Smooth muscle cell (in vitro differentiated cells): ENCODE measurements around the gene FNDC1. TPM values are rescaled to one million over a fixed set of nuclear protein-coding genes. Genes with fewer than 3 reads are reported as not detected.

Experiments
- DNase-seq: peaks from one replicate; lab custom pipeline; 2025; ENCODE audit not compliant: unreplicated experiment; lab: John Stamatoyannopoulos, UW
- H2AFZ ChIP-seq: fragments of 200-600 bp; sonication (generic); 2 replicates; pipeline ENCODE4 v1.6.0; 2016; ENCODE audit warnings: antibody characterized with exemption, low read depth, mild to moderate bottlenecking
- H3F3A ChIP-seq: fragments of 200-600 bp; sonication (generic); 2 replicates; pipeline ENCODE4 v1.6.0; 2017; ENCODE audit warnings: antibody characterized with exemption, low read depth
- H3K27ac ChIP-seq: fragments of 200-600 bp; sonication (generic); 2 replicates; pipeline ENCODE4 v1.5.1; 2016; ENCODE audit warnings: low read depth, mild to moderate bottlenecking
- H3K27me3 ChIP-seq: fragments of 200-600 bp; sonication (generic); 2 replicates; pipeline ENCODE4 v1.6.1; 2016; ENCODE audit warnings: low read depth, mild to moderate bottlenecking
- H3K36me3 ChIP-seq: fragments of 200-600 bp; sonication (generic); 2 replicates; pipeline ENCODE4 v1.5.1; 2016; ENCODE audit warnings: low read depth
- H3K4me1 ChIP-seq: fragments of 200-600 bp; sonication (generic); 2 replicates; pipeline ENCODE4 v1.5.1; 2016; ENCODE audit warnings: low read depth
- H3K4me2 ChIP-seq: fragments of 200-600 bp; sonication (generic); 2 replicates; pipeline ENCODE4 v1.6.0; 2016; ENCODE audit warnings: mild to moderate bottlenecking
- H3K4me3 ChIP-seq: fragments of 200-600 bp; sonication (generic); 2 replicates; pipeline ENCODE4 v1.5.1; 2016; ENCODE audit warnings: mild to moderate bottlenecking
- H3K79me2 ChIP-seq: fragments of 200-600 bp; sonication (generic); 2 replicates; pipeline ENCODE4 v1.6.0; 2016; ENCODE audit warnings: low read depth, mild to moderate bottlenecking
- H3K9ac ChIP-seq: fragments of 200-600 bp; sonication (generic); 2 replicates; pipeline ENCODE4 v1.6.0; 2016; ENCODE audit warnings: low read depth
- H3K9me3 ChIP-seq: fragments of 200-600 bp; sonication (generic); replicated peaks from 2 replicates; pipeline ENCODE4 v1.5.1; 2016; ENCODE audit warnings: low read depth
- H4K20me1 ChIP-seq: fragments of 200-600 bp; sonication (generic); 2 replicates; pipeline ENCODE4 v1.6.0; 2016; ENCODE audit warnings: low read depth
- CTCF ChIP-seq: fragments of 200-600 bp; sonication (generic); IDR thresholded peaks from 2 replicates; pipeline ENCODE4 v1.5.1; 2017; ENCODE audit warnings: borderline replicate concordance, mild to moderate bottlenecking, antibody characterized with exemption; ENCODE audit not compliant: insufficient read depth, poor library complexity, severe bottlenecking
- WGBS: methylation state at CpG from one replicate; pipeline ENCODE4 v1.1.7; 2016; ENCODE audit warnings: low lambda C conversion rate; 5-methylcytosine and 5-hydroxymethylcytosine counted together
- polyA plus RNA-seq: library from polyadenylated mRNA; unstranded; fragments of >200 nt; fragmentation: Nextera tagmentation; extraction: Ambion mirVana; gene quantifications from 2 replicates; pipeline ENCODE4 v1.2.1, GENCODE V29; 2016
- total RNA-seq: library from RNA; depleted of rRNA; stranded (reverse); fragments of >200 nt; gene quantifications from 2 replicates; pipeline ENCODE4 v1.2.3, GENCODE V29; 2014

FNDC1 gene
- total and polyA plus RNA-seq, 2 experiments from 2014 or later: 0.39 TPM; not detected in 1

- no peaks in the 10 kb centered on the region for H4K20me1 ChIP-seq
- H3K4me3 ChIP-seq: no peak overlapping the region
- no peak for TF ChIP-seq CTCF
- no peaks in the 10 kb centered on the region for H3K4me1 ChIP-seq
- 48% methylated on average over 4 of the region's 4 CpGs for WGBS
- H3K9me3 ChIP-seq: no peaks in the 10 kb centered on the region
- no peak overlapping the region for H2AFZ ChIP-seq
- no peaks in the 10 kb centered on the region for H3K27me3 ChIP-seq
- H3K9ac ChIP-seq: no peak overlapping the region
- H3F3A ChIP-seq: no peaks in the 10 kb centered on the region
- no peaks in the 10 kb centered on the region for H3K36me3 ChIP-seq
- DNase-seq: no peak
- no peaks in the 10 kb centered on the region for H3K79me2 ChIP-seq
- H3K4me2 ChIP-seq: no peak overlapping the region
- no peak overlapping the region for H3K27ac ChIP-seq
Measured at GRCh38 chr6:159267165-159267564, 98.0 kb downstream of the FNDC1 start.

- no peaks in the 10 kb centered on the region for H3K4me1 ChIP-seq
- TF ChIP-seq CTCF: no peak
- H3K27me3 ChIP-seq: no peaks in the 10 kb centered on the region
- H3K27ac ChIP-seq: no peak overlapping the region
- H3K9ac ChIP-seq: no peak overlapping the region
- H3K4me2 ChIP-seq: no peak overlapping the region
- H3K4me3 ChIP-seq: no peak overlapping the region
- DNase-seq: no peak
- no peaks in the 10 kb centered on the region for H3K9me3 ChIP-seq
- WGBS: 74% methylated on average over 1 of the region's 1 CpG
- no peak overlapping the region for H2AFZ ChIP-seq
- H3K79me2 ChIP-seq: no peaks in the 10 kb centered on the region
- no peaks in the 10 kb centered on the region for H4K20me1 ChIP-seq
- H3F3A ChIP-seq: no peaks in the 10 kb centered on the region
- no peaks in the 10 kb centered on the region for H3K36me3 ChIP-seq
Measured at GRCh38 chr6:159268511-159268910, 99.3 kb downstream of the FNDC1 start.

- Histone ChIP-seq H3K4me1 (no peaks in the 10 kb centered on the region), H3K4me3 (no peak overlapping the region), H3K27me3 (no peaks in the 10 kb centered on the region), H3K36me3 (no peaks in the 10 kb centered on the region), H3K9ac (no peak overlapping the region), H3K4me2 (no peak overlapping the region), H3K79me2 (no peaks in the 10 kb centered on the region), H3F3A (no peaks in the 10 kb centered on the region), H4K20me1 (no peaks in the 10 kb centered on the region), H2AFZ (no peak overlapping the region), H3K27ac (no peak overlapping the region), H3K9me3 (no peaks in the 10 kb centered on the region)
- WGBS: 87% methylated on average over 10 of the region's 10 CpGs
- TF ChIP-seq CTCF: no peak
- no peak for DNase-seq
Measured at GRCh38 chr6:159271257-159271656, 102.1 kb downstream of the FNDC1 start.

- no peak overlapping the region for H3K27ac ChIP-seq
- H3K4me2 ChIP-seq: no peak overlapping the region
- H3K79me2 ChIP-seq: no peaks in the 10 kb centered on the region
- no peak for DNase-seq
- H3K4me1 ChIP-seq: no peaks in the 10 kb centered on the region
- H3K27me3 ChIP-seq: no peaks in the 10 kb centered on the region
- H3F3A ChIP-seq: no peaks in the 10 kb centered on the region
- no peaks in the 10 kb centered on the region for H3K36me3 ChIP-seq
- H3K9me3 ChIP-seq: no peaks in the 10 kb centered on the region
- H3K9ac ChIP-seq: no peak overlapping the region
- no peak overlapping the region for H2AFZ ChIP-seq
- TF ChIP-seq CTCF: no peak
- H3K4me3 ChIP-seq: no peak overlapping the region
- H4K20me1 ChIP-seq: no peaks in the 10 kb centered on the region
Measured at GRCh38 chr6:159278626-159279025, 109.4 kb downstream of the FNDC1 start.
